NCI-H187 (cell line): ENCODE measurements around the gene PITX2.
A peak's percentile ranks its signal among the peaks of the same experiment; 100 is the strongest.

ENCODE experiments used
- DNase-seq, 2 experiments: peaks; one replicate each; lab custom pipeline; 2025; lab: John Stamatoyannopoulos, UW

The PITX2 gene

GRCh38 chr4:110636171-110636679 is 13.3 kb upstream of the PITX2 start:
- no peak for DNase-seq

DNA sequence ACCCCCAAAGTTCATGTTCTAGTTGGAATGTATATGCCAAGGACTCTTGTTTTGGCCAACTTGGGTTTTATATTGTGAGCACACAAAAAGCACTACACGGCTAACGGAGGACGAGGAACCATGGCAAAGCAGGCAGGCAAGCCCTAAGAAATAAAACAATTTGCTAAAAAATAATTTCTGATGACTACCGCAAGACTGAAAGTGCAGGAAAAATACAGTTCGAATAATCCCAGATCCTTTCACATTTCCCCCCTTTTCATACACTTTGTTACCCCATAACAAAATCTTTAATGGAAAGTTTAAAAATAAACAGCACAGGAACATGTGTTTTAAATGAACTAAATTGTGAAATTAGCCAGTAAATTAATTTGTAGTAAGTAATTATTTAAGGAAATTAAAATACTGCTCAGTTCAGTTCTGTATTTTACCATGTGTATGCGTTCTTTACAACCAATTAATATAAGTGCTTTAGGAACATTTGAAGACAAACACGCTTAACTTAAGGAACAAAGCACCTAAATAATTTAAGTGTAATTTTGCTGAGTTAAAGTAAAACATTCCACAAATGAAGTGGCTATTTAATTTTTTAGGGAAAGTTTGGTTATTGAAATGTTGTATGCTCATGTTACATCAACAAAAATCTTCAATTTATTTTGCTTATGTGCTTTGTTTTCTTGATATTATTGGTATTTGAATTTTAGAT is 12.4 kb upstream of the PITX2 start:
- DNase-seq: no peak

DNA sequence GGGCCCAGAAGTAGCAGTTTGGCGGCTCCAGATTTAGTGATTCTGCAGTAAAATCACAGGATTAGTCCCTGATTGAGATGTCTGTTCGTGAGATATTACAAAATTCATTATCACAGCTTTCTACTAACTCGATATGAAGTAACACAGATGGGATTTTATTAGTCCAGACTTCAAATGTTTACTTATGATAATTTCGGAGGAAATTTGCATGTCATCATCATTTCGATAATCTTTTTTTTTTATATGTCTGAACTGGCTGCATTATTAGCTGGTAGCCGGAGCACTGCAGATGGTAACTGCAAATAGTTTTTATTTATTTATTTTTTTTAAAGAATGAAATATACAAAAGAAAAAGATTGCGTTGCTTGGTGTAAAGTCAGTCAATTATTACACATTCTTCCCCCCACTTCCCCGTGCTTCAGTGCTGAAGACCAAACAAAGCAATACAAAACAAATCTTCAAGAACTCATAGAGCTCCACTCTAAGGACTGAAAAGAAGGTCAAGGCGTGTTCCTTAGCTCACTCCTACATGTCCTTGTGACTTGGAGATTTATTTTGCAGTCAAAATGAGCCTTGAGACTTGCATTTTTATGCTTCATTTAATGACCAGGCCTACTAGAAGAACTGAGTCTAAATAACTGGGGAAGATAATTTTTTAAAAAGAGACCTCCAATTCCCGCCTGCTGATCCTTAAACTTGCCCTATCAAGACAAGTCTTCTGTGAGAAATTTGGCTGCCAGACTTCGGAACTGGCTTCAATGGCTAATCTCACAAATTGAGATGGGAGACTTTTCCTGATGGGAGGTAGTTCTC is 11.7 kb upstream of the PITX2 start:
- no peak for DNase-seq

- DNase-seq: no peak
Measured at GRCh38 chr4:110633358-110634341, 10.8 kb upstream of the PITX2 start.

DNA sequence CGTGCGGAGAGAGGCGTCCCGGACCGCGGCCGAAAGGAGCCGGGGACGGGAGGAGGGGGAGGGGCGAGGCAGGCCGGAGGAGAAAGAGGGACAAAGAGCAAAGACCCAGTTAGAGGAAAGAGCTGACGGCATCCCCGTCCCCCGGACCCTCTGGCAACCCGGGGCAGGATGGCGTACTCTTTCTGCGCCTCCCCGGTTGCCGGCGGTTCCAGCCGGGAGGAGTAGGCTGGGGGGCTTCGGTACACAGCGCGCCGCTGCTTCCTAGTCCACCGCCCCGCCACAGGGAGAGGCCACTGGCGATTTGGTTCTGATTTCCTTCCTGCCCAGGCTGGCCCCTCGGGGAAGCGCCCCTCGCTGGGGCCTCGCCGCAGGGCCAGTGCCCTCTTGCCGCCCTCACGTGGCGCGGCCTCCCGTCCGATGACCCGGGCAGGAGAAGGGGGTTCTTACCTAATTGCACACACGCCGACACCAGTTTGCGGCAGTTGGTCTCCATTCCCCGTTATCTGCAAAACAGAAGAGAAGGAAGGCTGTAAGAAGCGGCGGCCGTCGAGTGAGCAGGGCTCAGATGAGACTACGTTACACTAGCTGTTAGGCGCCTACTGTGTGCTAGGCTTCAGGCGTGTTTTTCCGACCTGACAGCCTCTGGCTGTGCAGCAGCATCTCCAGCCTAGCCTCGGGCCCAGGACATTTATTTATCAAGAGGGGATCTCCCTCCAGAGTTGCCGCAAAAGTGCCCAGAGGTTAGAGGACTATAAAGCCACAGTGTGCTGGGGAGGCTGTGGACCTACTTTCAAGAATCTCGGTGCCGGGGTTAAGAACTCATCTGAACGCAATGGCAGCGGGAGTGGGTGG is 9.9 kb upstream of the PITX2 start:
- no peak for DNase-seq

DNA sequence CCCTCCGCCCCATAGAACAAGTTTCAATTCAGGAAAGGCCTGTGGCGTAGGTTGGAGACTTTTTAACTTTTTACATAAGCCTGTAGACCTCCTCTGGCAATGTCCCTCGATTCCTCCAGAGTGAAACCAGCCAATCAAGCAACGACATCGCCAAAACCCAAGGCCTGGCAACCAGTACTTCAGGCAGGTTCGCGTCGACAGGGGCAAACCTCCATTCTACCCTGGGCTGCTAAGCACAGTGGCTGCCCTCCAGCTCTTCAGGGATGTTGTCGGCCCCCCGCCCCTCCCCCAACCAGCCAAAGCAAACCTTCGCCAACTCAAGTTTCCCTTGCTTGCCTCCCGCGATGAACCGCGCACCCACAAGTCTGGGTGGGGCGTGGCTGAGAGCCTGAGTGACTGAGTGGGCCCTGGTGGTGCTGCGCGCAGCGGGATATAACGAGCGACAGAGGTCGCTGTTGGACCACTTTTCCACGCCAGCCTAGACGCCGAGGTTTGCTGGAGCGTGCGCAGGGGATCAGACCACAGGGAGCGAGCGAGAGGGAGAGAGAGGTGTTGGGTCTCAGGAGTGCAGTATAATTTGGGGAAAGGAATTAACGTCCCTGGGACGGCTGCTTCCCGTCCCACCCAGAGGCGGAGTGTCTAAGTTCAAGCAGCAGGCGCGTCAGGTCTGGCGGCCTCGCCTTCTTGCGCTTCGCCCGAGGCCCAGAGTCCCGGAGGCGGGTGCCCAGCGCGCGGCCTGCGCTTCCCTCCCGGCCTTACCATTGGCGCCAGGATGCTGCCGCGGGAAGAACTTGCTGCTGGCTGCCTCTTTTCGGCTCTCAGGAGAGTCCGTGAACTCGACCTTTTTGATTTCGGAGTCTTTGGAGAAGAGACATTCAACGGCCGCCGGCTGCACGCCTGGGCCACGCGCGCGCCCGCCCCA is 9.0 kb upstream of the PITX2 start:
- DNase-seq: peak; percentile 6 to 24

GRCh38 chr4:110630688-110631402 is 8.0 kb upstream of the PITX2 start:
- no peak for DNase-seq

DNA sequence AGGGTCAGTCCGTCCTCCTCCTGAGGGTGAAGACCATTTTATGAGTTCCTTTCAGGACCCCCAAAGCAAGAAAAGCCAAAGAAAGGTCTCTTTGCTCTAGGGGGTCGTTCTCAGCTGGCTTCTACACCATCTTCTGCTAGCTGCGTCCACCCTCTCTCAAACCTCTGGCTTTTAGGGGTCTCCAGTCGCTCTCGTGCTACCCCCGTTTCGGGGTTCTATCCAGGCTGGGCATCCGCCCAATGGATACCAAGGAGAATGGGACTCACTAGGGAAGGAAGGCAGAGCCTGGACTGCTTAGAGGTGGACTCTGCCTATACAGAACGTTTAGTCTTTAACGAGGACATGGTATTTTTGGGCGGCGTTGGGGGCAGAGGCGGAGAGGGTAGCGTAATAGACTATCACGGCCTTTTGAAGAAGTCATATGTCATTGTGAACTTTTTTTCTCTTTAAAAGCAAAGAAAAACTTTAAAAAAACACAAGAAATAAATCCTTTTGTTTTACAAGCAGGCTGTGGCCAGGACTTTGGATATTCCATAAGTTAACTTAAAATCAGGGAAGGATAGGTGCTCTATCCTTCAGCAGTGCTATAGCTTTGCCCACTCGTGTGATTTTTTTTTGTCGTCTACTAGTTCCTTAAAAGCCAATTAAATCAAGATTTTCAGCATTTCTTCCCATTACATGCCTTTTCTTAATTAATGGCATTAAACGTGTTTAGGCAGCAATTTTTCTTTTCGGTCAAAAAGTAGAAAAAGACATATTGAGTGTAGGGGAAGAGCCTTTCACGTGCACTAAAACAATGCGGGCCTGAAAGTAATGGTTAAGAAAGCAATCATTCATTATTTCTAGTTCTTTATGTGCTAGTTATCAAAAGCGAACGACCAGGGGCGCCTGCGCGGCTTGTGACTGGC is 7.2 kb upstream of the PITX2 start:
- no peak for DNase-seq

GRCh38 chr4:110629214-110629754 is 6.4 kb upstream of the PITX2 start:
- DNase-seq: no peak

- DNase-seq: no peak
Measured at GRCh38 chr4:110628663-110629213, 5.9 kb upstream of the PITX2 start.

DNA sequence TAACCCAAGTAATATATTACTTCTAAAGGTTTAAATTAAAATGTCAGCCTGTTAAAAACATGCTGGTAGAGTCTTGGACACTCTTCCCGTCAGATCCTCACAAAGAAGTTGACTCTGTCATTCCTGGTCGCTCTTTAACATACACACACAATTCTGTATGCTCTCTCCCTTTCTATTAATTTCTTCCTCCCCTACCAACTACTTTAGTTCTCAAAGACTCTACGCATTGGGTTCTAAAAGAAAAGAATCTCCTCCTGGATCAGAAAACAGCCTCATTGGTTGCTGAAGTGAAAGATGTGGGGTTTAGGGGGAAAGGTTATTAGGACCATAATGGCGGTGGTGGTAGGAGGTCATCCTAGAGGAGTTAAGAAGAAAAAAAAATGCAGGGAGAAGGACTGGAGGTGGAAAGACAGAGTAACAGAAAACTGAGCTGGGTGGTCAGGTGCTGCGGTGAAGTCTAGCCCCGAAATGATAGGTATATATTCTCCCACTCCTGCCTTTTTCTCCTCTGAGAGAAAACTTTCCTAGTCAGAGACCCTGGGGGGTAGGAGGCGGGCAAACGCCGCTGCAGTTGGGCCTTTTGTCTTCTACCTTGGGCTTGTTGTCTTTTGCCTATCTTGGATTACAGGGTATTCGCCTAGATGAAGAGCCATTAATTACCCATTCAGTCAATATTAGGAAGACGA is 5.2 kb upstream of the PITX2 start:
- DNase-seq: no peak

GRCh38 chr4:110626532-110627153 is 3.8 kb upstream of the PITX2 start:
- no peak for DNase-seq

GRCh38 chr4:110625576-110626257 is 2.8 kb upstream of the PITX2 start:
- DNase-seq: no peak

DNA sequence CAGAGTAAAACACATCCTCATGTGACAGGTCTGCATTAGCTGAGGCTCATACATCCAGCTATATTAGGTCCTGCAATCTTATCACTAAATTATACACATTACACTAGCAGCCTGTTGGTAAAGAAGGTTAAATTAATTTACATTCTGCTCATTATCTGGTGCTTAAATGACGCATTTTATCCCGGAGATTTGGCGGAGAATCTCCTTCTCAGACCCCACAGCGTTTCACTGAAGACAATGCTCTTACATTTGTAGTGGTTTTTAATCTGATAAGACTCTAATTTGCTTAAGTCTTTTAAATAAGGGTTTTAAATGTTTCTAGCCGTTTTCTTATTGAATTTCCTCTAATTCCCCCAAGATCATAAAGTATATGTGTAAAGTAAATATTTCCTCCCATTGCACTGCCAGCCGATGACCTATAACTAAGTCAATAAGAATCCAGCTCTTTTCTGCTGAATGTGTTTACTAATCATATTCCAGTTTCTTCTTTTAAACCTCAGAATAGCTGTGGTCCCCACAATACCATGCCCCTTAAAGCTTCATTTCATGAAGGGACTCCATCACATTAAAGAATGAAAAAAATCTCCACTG is 2.1 kb upstream of the PITX2 start:
- DNase-seq: no peak

GRCh38 chr4:110624398-110624780 is 1.5 kb upstream of the PITX2 start:
- no peak for DNase-seq
